ENCODE measurements around the gene AR. TPM values are rescaled to one million over a fixed set of nuclear protein-coding genes. Genes with fewer than 3 reads are reported as not detected.

AR gene
- total and polyA plus RNA-seq, 2 donors (not counting 3 experiments of a cell fraction or from before 2014, with no cell fraction given): 9.3 to 16.0 TPM

- H3K36me3 ChIP-seq (ENCODE audit: control insufficient read depth in 2 of 2, extremely low read depth in 1 of 2, insufficient read depth in 2 of 2, low read length in 2 of 2): no peaks in the 10 kb centered on the region
- H4K20me1 ChIP-seq (replicated peaks; ENCODE audit: control insufficient read depth, extremely low read depth, insufficient read depth, low read length): no peaks in the 10 kb centered on the region
- no peak overlapping the region for H3K27ac ChIP-seq (ENCODE audit: insufficient read depth, low read depth, low read length)
- peak; percentile 24 for FAIRE-seq
- dilution Hi-C loops (cut with MboI; ENCODE audit: extremely low pct_ligation_motif_present, low sequenced_read_pairs): no loop called here
- H3K79me2 ChIP-seq (ENCODE audit: control insufficient read depth, insufficient read depth, low read length): no peaks in the 10 kb centered on the region
- ChIA-PET CTCF (no interaction called here), POLR2A (no interaction called here)
- DNase-seq (ENCODE audit: low read depth, low spot score): no peak
- no TSS peak for BruUV-seq (replicated peaks)
- no peaks in the 10 kb centered on the region for H3K9me1 ChIP-seq (replicated peaks; ENCODE audit: control insufficient read depth, extremely low read depth, insufficient read depth, low read length)
- H3K4me2 ChIP-seq (ENCODE audit: insufficient read depth, low read length): no peak overlapping the region
- intact Hi-C loops (cut with micrococcal nuclease): no loop called here
- no peak overlapping the region for H3K9ac ChIP-seq (replicated peaks; ENCODE audit: extremely low read depth, insufficient read depth, low read length)
- no peak overlapping the region for H2AFZ ChIP-seq (ENCODE audit: low read depth, low read length)
- H3K27me3 ChIP-seq (ENCODE audit: control insufficient read depth in 2 of 2, insufficient read depth in 2 of 2, low read length in 2 of 2): no peaks in the 10 kb centered on the region
- TF ChIP-seq MAX (IDR thresholded peaks at IDR 0.05; ENCODE audit: insufficient read depth, insufficient read length): no peak
- TF ChIP-seq POLR2A (IDR thresholded peaks at IDR 0.05; ENCODE audit: low read depth, low read length): no peak
- no peak for TF ChIP-seq FOS (IDR thresholded peaks at IDR 0.05; ENCODE audit: borderline replicate concordance, insufficient read depth, low read length)
- no peak for TF ChIP-seq POLR2AphosphoS5 (IDR thresholded peaks at IDR 0.05; ENCODE audit: insufficient read depth, low read depth, low read length)
- TF ChIP-seq MYC (IDR thresholded peaks at IDR 0.05; ENCODE audit: low read depth, low read length): no peak
- TF ChIP-seq CTCF (IDR thresholded peaks at IDR 0.05; ENCODE audit: extremely low read depth in 1 of 2, insufficient read depth in 1 of 2, low read depth in 1 of 2, low read length in 2 of 2): no peak
- no peak for TF ChIP-seq JUN (IDR thresholded peaks at IDR 0.05; ENCODE audit: borderline replicate concordance, insufficient read depth, insufficient read length, low read depth)
- no peak for TF ChIP-seq EZH2 (IDR thresholded peaks at IDR 0.05; ENCODE audit: borderline replicate concordance, low read depth, low read length, severe bottlenecking)
- no peak for TF ChIP-seq GATA2 (IDR thresholded peaks at IDR 0.05; ENCODE audit: insufficient read depth, insufficient read length, low read depth, low read length)
- peaks cover 6% of the 10 kb centered on the region for H3K4me1 ChIP-seq (ENCODE audit: control insufficient read depth, extremely low read depth, insufficient read depth, low read length)
- H3K9me3 ChIP-seq (replicated peaks; ENCODE audit: control insufficient read depth, insufficient read depth, low read length): no peaks in the 10 kb centered on the region
- H3K4me3 ChIP-seq (replicated peaks in 1 of 3; ENCODE audit: insufficient read depth in 1 of 3, low read depth in 1 of 3, low read length in 3 of 3): no peak overlapping the region
Measured at GRCh38 chrX:67563469-67564448, 19.9 kb downstream of the AR start.
